ENCODE data around the gene SMOC1. TPM values are rescaled to one million over a fixed set of nuclear protein-coding genes. Genes with fewer than 3 reads are reported as not detected.

The SMOC1 gene
- total and polyA plus RNA-seq, 9 of the 15 experiments (the other 6 are each of a cell fraction or from before 2014, with no cell fraction given): 0.04 TPM; not detected in 8

DNA sequence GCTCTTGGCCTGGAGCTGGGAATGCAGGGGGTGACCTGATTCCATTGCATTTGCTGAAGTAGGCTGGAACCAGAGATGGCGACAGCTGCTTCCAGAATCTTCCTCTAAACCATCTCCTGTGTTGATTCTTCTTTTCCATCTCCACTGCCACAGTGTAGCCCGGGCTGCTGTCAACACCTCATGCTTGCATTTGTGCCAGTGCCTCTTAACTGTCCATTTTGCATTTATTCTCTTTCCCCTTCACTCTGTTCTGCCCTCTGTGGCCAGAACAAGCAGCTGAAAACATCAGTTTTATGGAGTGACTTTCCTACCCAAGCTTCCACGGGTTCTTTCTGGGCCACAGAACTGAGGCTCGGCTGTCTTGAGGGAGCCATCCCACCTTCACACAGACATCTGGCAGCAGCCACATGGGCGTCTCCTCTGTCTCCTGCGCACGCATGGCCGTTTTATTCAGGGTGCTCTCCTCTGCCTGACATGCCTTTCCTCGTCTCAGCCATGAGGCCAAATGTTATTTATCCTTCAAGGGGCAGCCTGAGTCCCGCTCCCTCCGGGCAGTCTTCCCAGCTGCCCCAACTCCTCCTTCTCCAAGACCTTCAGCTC, 51.7 kb downstream of the SMOC1 start:
- POLR2A ChIA-PET: interaction anchor here (0.6 kb wide), 1 partner anchor 318 kb away, joined by 3 read pairs; no protein-coding TSS in a partner anchor
- Histone ChIP-seq H3K27ac (ENCODE audit: extremely low read depth, low read depth, low read length) (no peak overlapping the region), H3K4me2 (ENCODE audit: insufficient read depth, low read length) (no peak overlapping the region), H3K9me3 (replicated peaks; ENCODE audit: control insufficient read depth, insufficient read depth, low read depth, low read length) (no peaks in the 10 kb centered on the region), H3K27me3 (ENCODE audit: control insufficient read depth in 2 of 2, insufficient read depth in 2 of 2, low read length in 2 of 2) (peaks cover 3 to 30% of the 10 kb centered on the region in 2 experiments; a peak in 4 of 5 replicates), H4K20me1 (replicated peaks; ENCODE audit: control insufficient read depth, insufficient read depth, low read length) (peaks cover 4% of the 10 kb centered on the region; the same call in 1 of the 2 replicates), H3K9me1 (ENCODE audit: control insufficient read depth, insufficient read depth, low read length) (no peaks in the 10 kb centered on the region), H3K9ac (ENCODE audit: insufficient read depth in 1 of 2, low read depth in 2 of 2, low read length in 2 of 2) (no peak overlapping the region), H3K79me2 (ENCODE audit: control insufficient read depth, insufficient read depth, low read length) (no peaks in the 10 kb centered on the region), H3K36me3 (ENCODE audit: control insufficient read depth, insufficient read depth, low read length) (no peaks in the 10 kb centered on the region), H2AFZ (ENCODE audit: low read depth, low read length) (no peak overlapping the region), H3K4me1 (replicated peaks in 1 of 2; ENCODE audit: control insufficient read depth in 2 of 2, insufficient read depth in 2 of 2, low read length in 2 of 2) (no peaks in the 10 kb centered on the region), H3K4me3 (no peak overlapping the region)
- CTCF ChIA-PET (ENCODE audit: low intra/inter-chr PET ratio): no interaction called here
- no TSS peak for BruUV-seq (replicated peaks)
- in situ Hi-C loops (cut with MboI) (no loop called here), intact Hi-C loops (cut with micrococcal nuclease) (no loop called here)
- no peak for DNase-seq (ENCODE audit: extremely low read depth in 1 of 4, low spot score in 3 of 4)
- no peak for ATAC-seq
- 1% methylated on average over 10 of the region's 11 CpGs for WGBS (ENCODE audit: insufficient coverage, low coverage, missing lambda C conversion rate)
- FAIRE-seq: no peak
- TF ChIP-seq ZNF384 (IDR thresholded peaks at IDR 0.05; ENCODE audit: low read depth, low read length) (no peak), KDM2B (CRISPR knock-in tag; IDR thresholded peaks at IDR 0.05) (no peak), NEUROD1 (IDR thresholded peaks at IDR 0.05; ENCODE audit: borderline replicate concordance, low read depth, low read length, partially characterized antibody) (no peak), ZNF583 (CRISPR knock-in tag; IDR thresholded peaks at IDR 0.05) (no peak), SIX5 (IDR thresholded peaks at IDR 0.05; ENCODE audit: borderline replicate concordance in 1 of 2, insufficient read depth in 1 of 2, low read depth in 1 of 2, low read length in 2 of 2) (no peak)
- TF ChIP-seq, protein P1, sequence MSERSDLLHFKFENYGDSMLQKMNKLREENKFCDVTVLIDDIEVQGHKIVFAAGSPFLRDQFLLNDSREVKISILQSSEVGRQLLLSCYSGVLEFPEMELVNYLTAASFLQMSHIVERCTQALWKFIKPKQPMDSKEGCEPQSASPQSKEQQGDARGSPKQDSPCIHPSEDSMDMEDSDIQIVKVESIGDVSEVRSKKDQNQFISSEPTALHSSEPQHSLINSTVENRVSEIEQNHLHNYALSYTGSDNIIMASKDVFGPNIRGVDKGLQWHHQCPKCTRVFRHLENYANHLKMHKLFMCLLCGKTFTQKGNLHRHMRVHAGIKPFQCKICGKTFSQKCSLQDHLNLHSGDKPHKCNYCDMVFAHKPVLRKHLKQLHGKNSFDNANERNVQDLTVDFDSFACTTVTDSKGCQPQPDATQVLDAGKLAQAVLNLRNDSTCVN (CRISPR knock-in tag; IDR thresholded peaks at IDR 0.05): no peak
- TF ChIP-seq, protein P2, sequence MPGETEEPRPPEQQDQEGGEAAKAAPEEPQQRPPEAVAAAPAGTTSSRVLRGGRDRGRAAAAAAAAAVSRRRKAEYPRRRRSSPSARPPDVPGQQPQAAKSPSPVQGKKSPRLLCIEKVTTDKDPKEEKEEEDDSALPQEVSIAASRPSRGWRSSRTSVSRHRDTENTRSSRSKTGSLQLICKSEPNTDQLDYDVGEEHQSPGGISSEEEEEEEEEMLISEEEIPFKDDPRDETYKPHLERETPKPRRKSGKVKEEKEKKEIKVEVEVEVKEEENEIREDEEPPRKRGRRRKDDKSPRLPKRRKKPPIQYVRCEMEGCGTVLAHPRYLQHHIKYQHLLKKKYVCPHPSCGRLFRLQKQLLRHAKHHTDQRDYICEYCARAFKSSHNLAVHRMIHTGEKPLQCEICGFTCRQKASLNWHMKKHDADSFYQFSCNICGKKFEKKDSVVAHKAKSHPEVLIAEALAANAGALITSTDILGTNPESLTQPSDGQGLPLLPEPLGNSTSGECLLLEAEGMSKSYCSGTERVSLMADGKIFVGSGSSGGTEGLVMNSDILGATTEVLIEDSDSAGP (CRISPR knock-in tag; IDR thresholded peaks at IDR 0.05): no peak
- TF ChIP-seq, protein P3, sequence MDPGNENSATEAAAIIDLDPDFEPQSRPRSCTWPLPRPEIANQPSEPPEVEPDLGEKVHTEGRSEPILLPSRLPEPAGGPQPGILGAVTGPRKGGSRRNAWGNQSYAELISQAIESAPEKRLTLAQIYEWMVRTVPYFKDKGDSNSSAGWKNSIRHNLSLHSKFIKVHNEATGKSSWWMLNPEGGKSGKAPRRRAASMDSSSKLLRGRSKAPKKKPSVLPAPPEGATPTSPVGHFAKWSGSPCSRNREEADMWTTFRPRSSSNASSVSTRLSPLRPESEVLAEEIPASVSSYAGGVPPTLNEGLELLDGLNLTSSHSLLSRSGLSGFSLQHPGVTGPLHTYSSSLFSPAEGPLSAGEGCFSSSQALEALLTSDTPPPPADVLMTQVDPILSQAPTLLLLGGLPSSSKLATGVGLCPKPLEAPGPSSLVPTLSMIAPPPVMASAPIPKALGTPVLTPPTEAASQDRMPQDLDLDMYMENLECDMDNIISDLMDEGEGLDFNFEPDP (CRISPR knock-in tag; IDR thresholded peaks at IDR 0.05): no peak
- TF ChIP-seq, protein P4, sequence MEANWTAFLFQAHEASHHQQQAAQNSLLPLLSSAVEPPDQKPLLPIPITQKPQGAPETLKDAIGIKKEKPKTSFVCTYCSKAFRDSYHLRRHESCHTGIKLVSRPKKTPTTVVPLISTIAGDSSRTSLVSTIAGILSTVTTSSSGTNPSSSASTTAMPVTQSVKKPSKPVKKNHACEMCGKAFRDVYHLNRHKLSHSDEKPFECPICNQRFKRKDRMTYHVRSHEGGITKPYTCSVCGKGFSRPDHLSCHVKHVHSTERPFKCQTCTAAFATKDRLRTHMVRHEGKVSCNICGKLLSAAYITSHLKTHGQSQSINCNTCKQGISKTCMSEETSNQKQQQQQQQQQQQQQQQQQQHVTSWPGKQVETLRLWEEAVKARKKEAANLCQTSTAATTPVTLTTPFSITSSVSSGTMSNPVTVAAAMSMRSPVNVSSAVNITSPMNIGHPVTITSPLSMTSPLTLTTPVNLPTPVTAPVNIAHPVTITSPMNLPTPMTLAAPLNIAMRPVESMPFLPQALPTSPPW (CRISPR knock-in tag; IDR thresholded peaks at IDR 0.05): no peak
- TF ChIP-seq, protein P5, sequence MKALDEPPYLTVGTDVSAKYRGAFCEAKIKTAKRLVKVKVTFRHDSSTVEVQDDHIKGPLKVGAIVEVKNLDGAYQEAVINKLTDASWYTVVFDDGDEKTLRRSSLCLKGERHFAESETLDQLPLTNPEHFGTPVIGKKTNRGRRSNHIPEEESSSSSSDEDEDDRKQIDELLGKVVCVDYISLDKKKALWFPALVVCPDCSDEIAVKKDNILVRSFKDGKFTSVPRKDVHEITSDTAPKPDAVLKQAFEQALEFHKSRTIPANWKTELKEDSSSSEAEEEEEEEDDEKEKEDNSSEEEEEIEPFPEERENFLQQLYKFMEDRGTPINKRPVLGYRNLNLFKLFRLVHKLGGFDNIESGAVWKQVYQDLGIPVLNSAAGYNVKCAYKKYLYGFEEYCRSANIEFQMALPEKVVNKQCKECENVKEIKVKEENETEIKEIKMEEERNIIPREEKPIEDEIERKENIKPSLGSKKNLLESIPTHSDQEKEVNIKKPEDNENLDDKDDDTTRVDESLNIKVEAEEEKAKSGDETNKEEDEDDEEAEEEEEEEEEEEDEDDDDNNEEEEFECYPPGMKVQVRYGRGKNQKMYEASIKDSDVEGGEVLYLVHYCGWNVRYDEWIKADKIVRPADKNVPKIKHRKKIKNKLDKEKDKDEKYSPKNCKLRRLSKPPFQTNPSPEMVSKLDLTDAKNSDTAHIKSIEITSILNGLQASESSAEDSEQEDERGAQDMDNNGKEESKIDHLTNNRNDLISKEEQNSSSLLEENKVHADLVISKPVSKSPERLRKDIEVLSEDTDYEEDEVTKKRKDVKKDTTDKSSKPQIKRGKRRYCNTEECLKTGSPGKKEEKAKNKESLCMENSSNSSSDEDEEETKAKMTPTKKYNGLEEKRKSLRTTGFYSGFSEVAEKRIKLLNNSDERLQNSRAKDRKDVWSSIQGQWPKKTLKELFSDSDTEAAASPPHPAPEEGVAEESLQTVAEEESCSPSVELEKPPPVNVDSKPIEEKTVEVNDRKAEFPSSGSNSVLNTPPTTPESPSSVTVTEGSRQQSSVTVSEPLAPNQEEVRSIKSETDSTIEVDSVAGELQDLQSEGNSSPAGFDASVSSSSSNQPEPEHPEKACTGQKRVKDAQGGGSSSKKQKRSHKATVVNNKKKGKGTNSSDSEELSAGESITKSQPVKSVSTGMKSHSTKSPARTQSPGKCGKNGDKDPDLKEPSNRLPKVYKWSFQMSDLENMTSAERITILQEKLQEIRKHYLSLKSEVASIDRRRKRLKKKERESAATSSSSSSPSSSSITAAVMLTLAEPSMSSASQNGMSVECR (CRISPR knock-in tag; IDR thresholded peaks at IDR 0.05): no peak
